Neural crest cell (in vitro differentiated cells): ENCODE measurements around the gene UCP1. TPM values are rescaled to one million over a fixed set of nuclear protein-coding genes. Genes with fewer than 3 reads are reported as not detected.
"Not testable (repeated sequence)": the region's sequence is repeated elsewhere in the genome, so short reads cannot be mapped to it uniquely, and the experiment has no call there.

Source experiments
- DNase-seq: peaks from one replicate; pipeline ENCODE4 v3.0.0; 2021; ENCODE audit warnings: low read depth, mixed read lengths, low spot score
- H3K27ac Mint-ChIP-seq: one replicate; pipeline ENCODE4 v1.8.0; 2021; ENCODE audit warnings: mild to moderate bottlenecking, mixed read lengths; ENCODE audit not compliant: unreplicated experiment
- H3K27me3 Mint-ChIP-seq: 2 replicates; pipeline ENCODE4 v1.8.0; 2021; ENCODE audit warnings: low read depth, mild to moderate bottlenecking, mixed read lengths
- H3K36me3 Mint-ChIP-seq: 2 replicates; pipeline ENCODE4 v1.8.0; 2021; ENCODE audit warnings: low read depth, mild to moderate bottlenecking, mixed read lengths
- H3K4me1 Mint-ChIP-seq: 2 replicates; pipeline ENCODE4 v1.8.0; 2021; ENCODE audit warnings: mixed read lengths
- H3K4me3 Mint-ChIP-seq: one replicate; pipeline ENCODE4 v1.8.0; 2021; ENCODE audit warnings: mild to moderate bottlenecking, mixed read lengths
- H3K9me3 Mint-ChIP-seq: 2 replicates; pipeline ENCODE4 v1.8.0; 2021; ENCODE audit warnings: mixed read lengths
- total RNA-seq: library from RNA; stranded (reverse); gene quantifications from 2 replicates; pipeline ENCODE4 v1.2.1, GENCODE V29; 2021
- TF ChIP-seq, protein P1 (sequence below): fragments of 200-600 bp; sonication (generic); conservative IDR thresholded peaks from 2 replicates; pipeline ENCODE4 v1.5.0; 2021; ENCODE audit warnings: antibody characterized with exemption, mild to moderate bottlenecking

Gene UCP1
- total RNA-seq, 1 donor from 2014 or later = not detected

DNA sequence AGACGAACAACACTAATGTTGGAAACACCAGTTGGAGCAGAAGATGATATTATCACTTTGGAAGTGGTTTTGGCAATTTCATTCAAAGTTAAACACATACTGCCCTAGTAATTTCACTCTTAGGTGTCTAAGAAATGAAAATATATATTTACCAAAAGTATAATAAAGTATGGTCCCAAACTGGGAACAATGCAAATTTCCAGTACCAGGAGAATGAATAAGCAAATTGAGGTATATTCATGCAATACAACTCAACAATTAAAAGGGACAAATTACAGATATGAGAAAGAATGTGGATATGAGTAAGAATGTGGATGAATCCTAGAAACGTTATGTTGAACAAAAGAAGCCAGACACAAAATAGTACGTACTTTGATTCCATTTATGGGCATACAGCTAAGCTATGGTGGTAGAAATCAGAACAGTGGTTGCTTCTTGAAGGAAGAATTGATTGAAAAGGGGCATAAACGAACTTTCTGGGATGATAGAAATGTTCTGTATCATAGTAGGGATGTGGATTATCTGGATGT, 34.7 kb downstream of the UCP1 start:
- H3K4me3 Mint-ChIP-seq = no peak overlapping the region
- no peaks in the 10 kb centered on the region for H3K4me1 Mint-ChIP-seq
- H3K36me3 Mint-ChIP-seq = peaks cover 30% of the 10 kb centered on the region
- TF ChIP-seq, protein P1, sequence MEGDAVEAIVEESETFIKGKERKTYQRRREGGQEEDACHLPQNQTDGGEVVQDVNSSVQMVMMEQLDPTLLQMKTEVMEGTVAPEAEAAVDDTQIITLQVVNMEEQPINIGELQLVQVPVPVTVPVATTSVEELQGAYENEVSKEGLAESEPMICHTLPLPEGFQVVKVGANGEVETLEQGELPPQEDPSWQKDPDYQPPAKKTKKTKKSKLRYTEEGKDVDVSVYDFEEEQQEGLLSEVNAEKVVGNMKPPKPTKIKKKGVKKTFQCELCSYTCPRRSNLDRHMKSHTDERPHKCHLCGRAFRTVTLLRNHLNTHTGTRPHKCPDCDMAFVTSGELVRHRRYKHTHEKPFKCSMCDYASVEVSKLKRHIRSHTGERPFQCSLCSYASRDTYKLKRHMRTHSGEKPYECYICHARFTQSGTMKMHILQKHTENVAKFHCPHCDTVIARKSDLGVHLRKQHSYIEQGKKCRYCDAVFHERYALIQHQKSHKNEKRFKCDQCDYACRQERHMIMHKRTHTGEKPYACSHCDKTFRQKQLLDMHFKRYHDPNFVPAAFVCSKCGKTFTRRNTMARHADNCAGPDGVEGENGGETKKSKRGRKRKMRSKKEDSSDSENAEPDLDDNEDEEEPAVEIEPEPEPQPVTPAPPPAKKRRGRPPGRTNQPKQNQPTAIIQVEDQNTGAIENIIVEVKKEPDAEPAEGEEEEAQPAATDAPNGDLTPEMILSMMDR = no peak
- H3K9me3 Mint-ChIP-seq = no peaks in the 10 kb centered on the region
- no peaks in the 10 kb centered on the region for H3K27me3 Mint-ChIP-seq
- DNase-seq = no peak
- H3K27ac Mint-ChIP-seq = no peak overlapping the region

DNA sequence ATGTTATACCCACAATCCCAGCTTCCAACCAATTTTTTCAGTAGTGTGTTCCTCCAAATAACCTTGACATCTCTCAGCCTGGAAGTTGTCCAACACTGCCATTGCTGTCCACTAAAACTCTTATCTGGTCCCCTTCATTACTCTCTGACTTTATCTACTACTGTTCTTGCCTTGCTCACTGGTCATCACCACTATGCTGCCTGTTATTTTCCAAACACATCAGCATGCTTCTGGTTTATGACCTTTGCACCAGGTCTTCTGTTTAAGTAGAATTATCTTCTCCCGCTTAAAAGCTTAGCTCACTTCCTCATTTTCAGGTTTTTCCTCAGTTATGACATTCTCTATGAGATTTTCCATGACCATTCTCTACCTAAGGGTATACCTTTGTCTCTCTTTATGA, 39.3 kb downstream of the UCP1 start:
- no peak overlapping the region for H3K27ac Mint-ChIP-seq
- TF ChIP-seq, protein P1 = no peak
- no peaks in the 10 kb centered on the region for H3K9me3 Mint-ChIP-seq
- H3K4me1 Mint-ChIP-seq = peaks cover 24% of the 10 kb centered on the region
- H3K27me3 Mint-ChIP-seq = no peaks in the 10 kb centered on the region
- no peak overlapping the region for H3K4me3 Mint-ChIP-seq
- DNase-seq = no peak
- H3K36me3 Mint-ChIP-seq = peaks cover 38% of the 10 kb centered on the region

DNA sequence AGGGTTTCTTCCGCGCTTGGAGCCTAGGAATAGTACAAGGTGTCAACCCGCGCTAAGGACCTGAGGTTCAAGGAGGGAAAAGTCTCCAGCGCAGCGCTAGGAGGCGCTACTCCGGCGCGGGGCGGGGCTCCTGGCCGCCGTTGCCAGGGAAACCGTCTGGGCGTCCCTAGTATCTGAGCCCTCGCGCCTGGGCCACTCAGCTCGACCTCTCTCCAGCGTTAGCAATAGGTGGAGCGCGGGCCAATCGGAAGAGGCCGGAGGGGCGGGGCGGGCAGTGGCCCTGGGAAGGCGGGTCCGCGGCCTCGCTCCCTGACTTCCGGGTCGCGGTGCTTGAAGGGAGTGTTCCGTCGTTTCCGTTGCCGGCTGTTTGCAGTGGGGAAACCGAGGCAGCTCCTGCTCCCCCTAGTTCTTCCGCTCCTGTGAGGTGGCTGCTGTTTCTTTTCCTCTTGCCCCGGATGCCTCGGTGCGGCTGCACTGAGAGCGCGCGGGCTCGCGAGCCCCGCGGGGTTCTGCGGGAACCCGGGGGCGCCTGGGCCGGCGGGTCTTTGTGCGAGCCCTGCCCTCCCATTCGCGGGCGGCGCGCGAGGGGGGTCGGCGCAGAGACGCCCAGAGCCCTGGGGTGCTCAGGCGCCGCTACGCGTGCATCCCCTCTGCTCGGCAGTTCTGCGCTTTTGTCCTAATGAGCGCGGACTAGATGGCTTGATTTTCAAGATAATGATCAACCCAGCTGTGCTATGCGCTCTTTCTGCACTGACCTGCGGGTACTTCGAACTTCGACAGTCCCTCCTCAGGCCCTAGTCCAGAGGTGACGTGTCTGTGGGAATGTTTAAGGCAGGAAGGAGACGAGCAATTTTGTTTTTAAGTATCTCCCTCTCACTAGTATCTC, 44.7 kb downstream of the UCP1 start, which contains the start of gene ELMOD2:
TSS of gene ELMOD2 (plus strand) at position 312 of the 886 bp plus-strand sequence. CDS start 1,261 bp downstream, outside the sequence.
- Mint-ChIP-seq H3K4me3 (peak within 1 kb of the TSS; percentile 93), H3K36me3 (peaks cover 18% of the 10 kb centered on the region), H3K27ac (peak within 1 kb of the TSS; percentile 94), H3K4me1 (peaks cover 29% of the 10 kb centered on the region), H3K27me3 (no peaks in the 10 kb centered on the region), H3K9me3 (no peaks in the 10 kb centered on the region)
- TF ChIP-seq, protein P1 = peak; percentile 94
- DNase-seq = peak; percentile 94

DNA sequence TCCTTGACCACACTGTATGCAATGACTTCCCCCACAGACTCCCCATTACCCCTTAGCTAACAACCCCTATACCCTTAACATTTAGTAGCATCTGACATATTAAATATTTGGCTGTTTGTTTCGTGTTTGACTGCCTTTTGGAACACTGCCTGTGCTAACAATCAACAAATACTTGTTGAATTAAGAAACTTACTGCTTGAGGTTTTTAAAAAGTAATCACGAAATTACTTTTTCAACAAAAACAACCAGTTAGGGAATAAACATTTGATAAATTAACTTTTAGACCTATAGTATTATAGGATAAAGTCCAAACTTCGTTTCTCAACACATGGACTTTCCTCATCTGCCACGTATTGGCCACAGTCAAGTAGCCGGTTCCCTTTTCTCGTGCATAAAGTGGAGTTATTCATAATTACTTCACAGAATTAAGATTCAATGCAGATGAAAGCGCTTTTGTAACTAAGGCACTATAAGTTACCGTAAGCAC, 45.3 kb downstream of the UCP1 start:
- TF ChIP-seq, protein P1 = no peak
- peak overlapping the region; percentile 93 for H3K4me3 Mint-ChIP-seq
- no peaks in the 10 kb centered on the region for H3K9me3 Mint-ChIP-seq
- H3K27ac Mint-ChIP-seq = no peak overlapping the region
- peaks cover 16% of the 10 kb centered on the region for H3K36me3 Mint-ChIP-seq
- DNase-seq = no peak
- peaks cover 29% of the 10 kb centered on the region for H3K4me1 Mint-ChIP-seq
- no peaks in the 10 kb centered on the region for H3K27me3 Mint-ChIP-seq

DNA sequence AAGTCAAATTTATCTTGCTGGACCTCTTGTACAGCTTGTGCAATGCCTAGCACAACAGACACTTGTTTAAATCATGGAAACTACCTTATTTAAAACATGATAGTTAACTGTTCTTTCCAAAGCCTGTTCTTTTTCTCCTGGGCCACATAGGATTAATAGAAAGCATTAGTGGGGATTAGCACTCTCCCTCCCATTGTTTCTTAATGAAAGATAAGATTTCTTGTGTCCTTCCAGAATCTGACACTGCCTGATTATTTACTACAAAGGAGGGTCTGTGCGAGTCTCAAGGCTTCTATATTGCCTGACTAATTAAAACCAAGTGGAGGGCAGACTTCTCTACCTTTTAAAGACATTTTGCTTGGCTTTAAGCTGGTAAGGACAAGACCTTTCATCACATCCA, 53.3 kb downstream of the UCP1 start:
- H3K27me3 Mint-ChIP-seq = peaks cover 31% of the 10 kb centered on the region
- H3K9me3 Mint-ChIP-seq = peaks cover 8% of the 10 kb centered on the region
- H3K36me3 Mint-ChIP-seq = no peaks in the 10 kb centered on the region
- peaks cover 4% of the 10 kb centered on the region for H3K4me1 Mint-ChIP-seq
- TF ChIP-seq, protein P1 = no peak
- no peak overlapping the region for H3K4me3 Mint-ChIP-seq
- DNase-seq = no peak
- H3K27ac Mint-ChIP-seq = no peak overlapping the region

DNA sequence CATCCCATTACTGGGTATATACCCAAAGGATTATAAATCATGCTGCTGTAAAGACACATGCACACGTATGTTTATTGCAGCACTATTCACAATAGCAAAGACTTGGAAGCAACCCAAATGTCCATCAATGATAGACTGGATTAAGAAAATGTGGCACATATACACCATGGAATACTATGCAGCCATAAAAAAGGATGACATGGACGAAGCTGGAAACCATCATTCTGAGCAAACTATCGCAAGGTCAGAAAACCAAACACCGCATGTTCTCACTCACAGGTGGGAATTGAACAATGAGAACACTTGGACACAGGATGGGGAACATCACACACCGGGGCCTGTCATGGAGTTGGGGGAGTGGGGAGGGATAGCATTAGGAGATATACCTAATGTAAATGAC, 55.0 kb downstream of the UCP1 start:
- not testable (repeated sequence) for H3K27ac Mint-ChIP-seq, H3K4me1 Mint-ChIP-seq, H3K9me3 Mint-ChIP-seq, H3K4me3 Mint-ChIP-seq, DNase-seq, H3K36me3 Mint-ChIP-seq
- H3K27me3 Mint-ChIP-seq = peaks cover 42% of the 10 kb centered on the region
